HL-60/S4 treated with phorbol 12-myristate 13-acetate at 8.2 ng/mL for 4 days and 3 days (cell line): ENCODE results near the gene TAOK3.

Source experiments
- in situ Hi-C: fragments of 300-500 bp; cut with MboI; formaldehyde crosslinking; loops from 2 replicates; pipeline ENCODE4 v1.15.0; 2022; ENCODE audit warnings: low sequenced_read_pairs

Gene TAOK3

GRCh38 chr12:118346895-118347294 lies 25.8 kb downstream of the TAOK3 start:
- in situ Hi-C loops: no loop called here

GRCh38 chr12:118345355-118345754 lies 27.4 kb downstream of the TAOK3 start:
- in situ Hi-C loops: no loop called here

GRCh38 chr12:118344829-118345228 lies 27.9 kb downstream of the TAOK3 start:
- in situ Hi-C loops: no loop called here

- in situ Hi-C loops: no loop called here
Measured at GRCh38 chr12:118342090-118342489, 30.6 kb downstream of the TAOK3 start.

GRCh38 chr12:118337194-118337838 lies 35.4 kb downstream of the TAOK3 start:
- in situ Hi-C loops: no loop called here

- in situ Hi-C loops: no loop called here
Measured at GRCh38 chr12:118336123-118336522, 36.6 kb downstream of the TAOK3 start.

GRCh38 chr12:118334939-118335567 lies 37.7 kb downstream of the TAOK3 start:
- in situ Hi-C loops: no loop called here

- in situ Hi-C loops: no loop called here
Measured at GRCh38 chr12:118334241-118334640, 38.5 kb downstream of the TAOK3 start.

- in situ Hi-C loops: no loop called here
Measured at GRCh38 chr12:118332511-118332910, 40.2 kb downstream of the TAOK3 start.

GRCh38 chr12:118330421-118331018 lies 42.2 kb downstream of the TAOK3 start:
- in situ Hi-C loops: no loop called here

- in situ Hi-C loops: no loop called here
Measured at GRCh38 chr12:118328486-118329330, 44.0 kb downstream of the TAOK3 start.

GRCh38 chr12:118327391-118327790 lies 45.3 kb downstream of the TAOK3 start:
- in situ Hi-C loops: no loop called here

- in situ Hi-C loops: no loop called here
Measured at GRCh38 chr12:118326991-118327390, 45.7 kb downstream of the TAOK3 start.

GRCh38 chr12:118325081-118325480 lies 47.6 kb downstream of the TAOK3 start:
- in situ Hi-C loops: no loop called here

GRCh38 chr12:118319627-118320026 lies 53.1 kb downstream of the TAOK3 start:
- in situ Hi-C loops: no loop called here

- in situ Hi-C loops: no loop called here
Measured at GRCh38 chr12:118318744-118319143, 54.0 kb downstream of the TAOK3 start.

- in situ Hi-C loops: no loop called here
Measured at GRCh38 chr12:118317729-118318128, 55.0 kb downstream of the TAOK3 start.

- in situ Hi-C loops: no loop called here
Measured at GRCh38 chr12:118315821-118316220, 56.9 kb downstream of the TAOK3 start.

- in situ Hi-C loops: no loop called here
Measured at GRCh38 chr12:118312578-118312977, 60.1 kb downstream of the TAOK3 start.

- in situ Hi-C loops: no loop called here
Measured at GRCh38 chr12:118311666-118312065, 61.0 kb downstream of the TAOK3 start.

- in situ Hi-C loops: no loop called here
Measured at GRCh38 chr12:118310320-118310719, 62.4 kb downstream of the TAOK3 start.
